Small intestine (tissue), 7 donors: ENCODE data around the gene FBRS. TPM values are rescaled to one million over a fixed set of nuclear protein-coding genes. Genes with fewer than 3 reads are reported as not detected.

Experiments used
- DNase-seq, 2 donors: peaks; one replicate each; pipeline versions ENCODE4 v3.0.0 to v3.0.0-alpha.2; 2013
- FAIRE-seq: peaks from 2 replicates; lab custom pipeline; 2012; peaks lifted over from hg19 to GRCh38; lab: Jason Lieb, UNC
- H3K27ac ChIP-seq, 3 donors: one replicate each; pipeline ENCODE4 v1.5.1; 2013; ENCODE audit warnings: low read length in 2 of 3, mild to moderate bottlenecking in 2 of 3, control low read depth in 1 of 3, inconsistent platforms in 1 of 3, low read depth in 1 of 3, moderate library complexity in 1 of 3
- H3K27me3 ChIP-seq, 3 donors: one replicate each; pipeline ENCODE4 v1.6.1; 2013; ENCODE audit warnings: low read length in 3 of 3, inconsistent platforms in 1 of 3; ENCODE audit not compliant: control insufficient read depth in 3 of 3, insufficient read depth in 3 of 3
- H3K36me3 ChIP-seq, 3 donors: one replicate each; pipeline ENCODE4 v1.6.1; 2013; ENCODE audit warnings: low read length in 3 of 3, inconsistent platforms in 1 of 3, low read depth in 1 of 3, mild to moderate bottlenecking in 1 of 3, moderate library complexity in 1 of 3; ENCODE audit not compliant: control insufficient read depth in 3 of 3, insufficient read depth in 2 of 3
- H3K4me1 ChIP-seq, 3 donors: one replicate each; pipeline ENCODE4 v1.6.1; 2013; ENCODE audit warnings: low read length in 2 of 3, inconsistent platforms in 1 of 3, low read depth in 1 of 3, mild to moderate bottlenecking in 1 of 3, moderate library complexity in 1 of 3; ENCODE audit not compliant: control insufficient read depth in 3 of 3, insufficient read depth in 2 of 3
- H3K4me3 ChIP-seq, 3 donors: one replicate each; pipeline ENCODE4 v1.5.1; 2013; ENCODE audit warnings: low read length in 3 of 3, control low read depth in 1 of 3, inconsistent platforms in 1 of 3, low read depth in 1 of 3, mild to moderate bottlenecking in 1 of 3, moderate library complexity in 1 of 3
- H3K9me3 ChIP-seq, 2 donors: one replicate each; pipeline ENCODE4 v1.6.1; 2013; ENCODE audit warnings: low read depth in 1 of 2, low read length in 1 of 2; ENCODE audit not compliant: control insufficient read depth in 2 of 2, insufficient read depth in 1 of 2
- WGBS, 3 donors: extraction: QIAGEN DNeasy Blood & Tissue Kit; methylation state at CpG; one replicate each; pipeline ENCODE4 v1.1.7; 2013; 5-methylcytosine and 5-hydroxymethylcytosine counted together
- polyA plus RNA-seq, 4 donors: library from polyadenylated mRNA; stranded (reverse) in 3 of 4; unstranded in 1 of 4; fragments of 200-250 nt in 3 of 4; fragments of 120-200 nt in 1 of 4; gene quantifications; one replicate each; pipeline versions ENCODE4 v1.2.1 to v1.2.3, GENCODE V29; 2013
- donor health status: healthy with polysubstance abuse.
- donor health status: control.
- donor health status: control.
- donor health status: Bipolar disorder and iron deficiency.
- donor health status: healthy.

Gene FBRS
- polyA plus RNA-seq, 4 donors: 36.2 to 94.6 (median 47.6) TPM

DNA sequence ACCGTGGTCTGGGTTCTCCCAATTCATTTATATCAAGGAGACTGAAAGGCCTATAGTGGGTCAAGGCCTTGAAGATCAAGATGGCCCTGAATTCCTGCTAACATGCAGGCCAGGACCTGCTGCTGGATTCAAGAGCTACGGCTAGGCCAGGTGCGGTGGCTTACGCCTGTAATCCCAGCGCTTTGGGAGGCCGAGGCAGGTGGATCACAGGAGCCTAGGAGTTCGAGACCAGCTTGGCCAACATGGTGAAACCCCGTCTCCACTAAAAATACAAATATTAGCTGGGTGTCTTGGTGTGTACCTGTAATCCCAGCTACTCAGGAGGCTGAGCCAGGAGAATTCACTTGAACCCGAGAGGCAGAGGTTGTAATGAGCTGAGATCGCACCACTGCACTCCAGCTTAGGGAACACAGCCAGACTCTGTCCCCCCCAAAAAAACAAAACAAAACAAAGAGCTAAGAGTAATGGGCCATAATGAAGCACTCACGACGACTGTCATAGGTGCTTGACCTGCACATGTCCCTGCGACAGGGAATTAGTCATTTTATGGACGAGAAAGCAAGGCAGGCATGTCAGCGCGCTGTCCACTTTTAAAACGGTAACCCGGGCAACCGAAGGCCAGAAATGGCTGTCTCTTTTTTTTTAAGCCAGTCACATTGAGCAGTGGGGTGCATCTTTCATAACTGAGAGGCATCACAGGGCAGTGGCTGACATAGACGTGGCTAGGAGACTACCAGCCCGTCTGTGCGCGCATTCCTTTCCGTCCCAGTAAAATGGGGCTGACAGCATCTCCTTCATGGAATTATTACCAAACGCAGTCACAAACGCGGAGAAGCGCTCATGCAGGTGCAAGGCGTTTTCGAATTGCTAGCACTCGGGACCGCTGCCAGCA, 1.0 kb upstream of the FBRS start:
- WGBS, 3 donors: 26 to 31% (median 26%) methylated on average over 32 of the region's 32 CpGs
- H3K4me1 ChIP-seq: peaks cover 0 to 27% (median 6%) of the 10 kb centered on the region in 3 donors
- H3K27ac ChIP-seq: peak overlapping the region; percentile 72 to 92 (median 90)
- no peaks in the 10 kb centered on the region for H3K27me3 ChIP-seq
- peak overlapping the region in 2 of 3 donors; percentile 35 to 55 for H3K4me3 ChIP-seq
- FAIRE-seq: no peak
- H3K36me3 ChIP-seq: peaks cover 17 to 75% (median 33%) of the 10 kb centered on the region in 3 donors
- DNase-seq: no peak
- no peaks in the 10 kb centered on the region for H3K9me3 ChIP-seq

DNA sequence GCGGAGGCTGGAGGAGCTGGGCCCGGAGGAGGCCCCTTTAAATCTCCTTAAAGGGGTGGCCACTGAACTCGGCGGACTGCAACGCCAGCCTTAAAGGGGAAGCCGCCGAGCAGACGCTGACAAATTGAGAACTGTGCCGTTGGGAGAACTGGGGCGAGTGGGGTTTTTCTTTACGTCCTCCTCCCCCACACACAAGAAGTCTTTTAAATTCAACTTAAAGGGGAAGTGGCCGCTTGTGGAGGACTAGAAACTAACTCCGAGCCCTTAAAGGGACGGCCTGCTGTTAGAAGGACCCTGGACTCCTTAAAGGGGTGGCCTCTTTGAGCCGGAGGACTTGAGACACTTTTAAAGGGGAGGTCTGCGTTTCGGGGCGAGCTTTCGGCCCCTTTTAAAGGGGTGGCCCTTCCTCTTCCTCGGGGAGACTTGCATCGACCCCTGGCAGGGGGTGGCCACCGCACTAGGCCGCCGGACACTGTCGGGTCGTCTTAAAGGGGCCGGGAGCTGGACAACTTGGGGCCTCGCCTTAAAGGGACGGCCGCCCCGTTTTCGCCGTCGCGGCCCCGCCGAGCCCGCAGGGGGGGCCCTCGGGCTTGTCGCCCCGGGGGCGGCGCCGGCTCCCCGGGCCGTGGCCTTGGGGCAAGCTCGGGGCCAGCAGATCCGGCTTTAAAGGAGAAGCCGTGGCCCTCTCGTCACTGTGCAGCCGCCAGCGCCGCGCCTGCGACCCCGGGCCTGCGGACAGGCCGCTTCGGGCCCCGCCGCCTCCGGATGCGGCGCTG, 688 bp downstream of the FBRS start:
- Histone ChIP-seq H3K27me3 (no peaks in the 10 kb centered on the region), H3K27ac (peak overlapping the region; percentile 97 to 99 (median 99)), H3K4me3 (peak overlapping the region; percentile 79 to 86 (median 86)), H3K36me3 (peaks cover 24 to 77% (median 30%) of the 10 kb centered on the region in 3 donors), H3K4me1 (peaks cover 0 to 40% (median 6%) of the 10 kb centered on the region in 3 donors), H3K9me3 (no peaks in the 10 kb centered on the region)
- FAIRE-seq: no peak
- peak; percentile 91 to 98 for DNase-seq
- 0% methylated on average over 44 to 64 of the region's 64 CpGs for WGBS, 3 donors

DNA sequence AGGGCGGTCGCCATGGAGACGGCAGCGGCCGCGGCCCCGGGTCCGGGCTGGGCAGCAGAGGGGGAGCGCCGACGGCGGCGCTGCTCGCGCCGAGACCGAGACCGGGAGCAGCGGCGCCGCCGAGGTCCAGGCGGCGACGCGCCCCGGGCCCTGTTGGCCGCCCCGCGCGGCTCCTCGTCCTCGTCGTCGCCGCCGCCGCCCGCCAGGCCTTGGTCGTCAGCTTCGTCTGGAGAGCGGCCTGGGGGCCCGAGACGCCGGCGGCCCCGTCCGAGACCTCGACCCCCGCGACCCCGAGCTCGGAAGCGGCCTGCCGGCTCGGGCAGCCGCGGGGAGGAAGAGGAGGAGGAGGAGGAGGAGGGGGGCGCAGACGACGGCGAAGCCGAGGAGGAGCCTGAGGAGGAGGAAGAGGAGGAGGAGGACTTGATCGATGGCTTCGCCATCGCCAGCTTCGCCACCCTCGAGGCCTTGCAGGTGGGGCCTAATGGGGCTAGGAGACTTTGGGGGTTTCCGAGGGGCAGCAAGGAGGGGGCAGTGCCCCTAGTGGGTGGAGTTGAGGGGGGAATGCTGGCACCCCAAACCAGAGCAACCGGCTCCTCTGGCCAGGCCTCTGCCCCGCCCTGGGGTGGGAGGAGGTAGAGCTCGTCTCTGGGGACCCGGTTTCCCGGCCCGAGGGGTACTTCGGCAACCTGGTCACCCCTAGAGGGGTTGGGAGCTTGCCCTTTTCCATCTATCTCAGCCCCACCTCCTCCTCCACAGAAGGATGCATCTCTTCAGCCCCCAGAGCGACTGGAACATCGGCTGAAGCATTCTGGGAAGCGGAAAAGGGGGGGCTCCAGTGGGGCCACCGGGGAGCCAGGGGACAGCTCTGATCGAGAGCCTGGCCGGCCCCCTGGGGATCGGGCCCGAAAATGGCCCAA, 1.5 kb downstream of the FBRS start:
- 0 to 1% (median 1%) methylated on average over 65 to 84 of the region's 84 CpGs for WGBS, 3 donors
- peaks cover 0 to 41% (median 6%) of the 10 kb centered on the region in 3 donors for H3K4me1 ChIP-seq
- H3K36me3 ChIP-seq: peaks cover 23 to 76% (median 23%) of the 10 kb centered on the region in 3 donors
- FAIRE-seq (no peak), DNase-seq (peak in 1 of 2 donors; percentile 54)
- H3K27ac ChIP-seq: peak overlapping the region; percentile 97 to 99 (median 99)
- peak overlapping the region; percentile 86 to 89 (median 86) for H3K4me3 ChIP-seq
- no peaks in the 10 kb centered on the region for H3K9me3 ChIP-seq
- no peaks in the 10 kb centered on the region for H3K27me3 ChIP-seq

DNA sequence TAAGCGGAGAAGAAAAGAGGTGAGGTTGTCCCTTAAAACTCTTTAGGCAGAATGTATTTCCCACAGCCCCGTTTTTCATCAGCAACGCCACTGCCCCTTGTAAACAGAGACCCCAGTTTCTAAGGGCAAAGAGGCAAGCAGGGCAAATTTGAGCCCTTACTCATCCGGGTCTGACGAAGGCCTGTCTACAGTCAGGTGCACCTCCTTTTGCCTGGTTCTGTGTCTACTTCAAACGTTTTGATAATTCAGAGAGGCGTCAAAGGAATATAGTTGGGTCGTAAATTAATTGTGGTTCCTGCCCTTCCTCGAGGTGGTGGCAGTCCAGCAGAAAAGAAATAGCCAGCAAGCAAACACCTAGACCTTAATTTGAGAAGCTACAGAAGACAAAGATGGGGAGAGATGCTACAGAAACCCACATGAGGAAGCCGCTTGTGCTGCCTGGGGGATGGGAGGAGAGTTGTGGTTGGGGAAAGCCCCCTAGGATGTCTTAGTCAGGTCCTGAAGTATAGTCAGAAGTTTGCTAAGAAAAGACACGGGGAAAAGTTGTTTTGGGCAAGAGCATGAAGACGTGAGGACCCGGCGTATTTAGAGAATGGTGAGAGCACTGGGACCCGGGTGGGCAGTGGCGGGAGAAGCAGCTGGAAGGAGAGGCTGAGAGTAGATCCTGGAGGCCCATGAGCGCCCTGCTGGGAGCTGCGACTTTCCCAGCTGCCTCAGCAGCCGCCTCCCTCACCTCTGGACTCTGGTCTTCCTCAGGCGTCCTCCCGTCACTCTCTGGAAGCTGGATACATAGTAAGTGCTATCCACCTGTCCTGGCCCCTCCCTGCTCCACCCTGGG, 2.4 kb downstream of the FBRS start:
- peak overlapping the region; percentile 86 to 89 (median 86) for H3K4me3 ChIP-seq
- H3K36me3 ChIP-seq: peaks cover 22 to 76% (median 24%) of the 10 kb centered on the region in 3 donors
- FAIRE-seq (no peak), DNase-seq (peak; percentile 93)
- H3K27ac ChIP-seq: peak overlapping the region; percentile 82 to 99 (median 97)
- no peaks in the 10 kb centered on the region for H3K9me3 ChIP-seq
- no peaks in the 10 kb centered on the region for H3K27me3 ChIP-seq
- 5 to 27% (median 16%) methylated on average over 20 to 21 of the region's 21 CpGs for WGBS, 3 donors
- peaks cover 0 to 44% (median 6%) of the 10 kb centered on the region in 3 donors for H3K4me1 ChIP-seq

DNA sequence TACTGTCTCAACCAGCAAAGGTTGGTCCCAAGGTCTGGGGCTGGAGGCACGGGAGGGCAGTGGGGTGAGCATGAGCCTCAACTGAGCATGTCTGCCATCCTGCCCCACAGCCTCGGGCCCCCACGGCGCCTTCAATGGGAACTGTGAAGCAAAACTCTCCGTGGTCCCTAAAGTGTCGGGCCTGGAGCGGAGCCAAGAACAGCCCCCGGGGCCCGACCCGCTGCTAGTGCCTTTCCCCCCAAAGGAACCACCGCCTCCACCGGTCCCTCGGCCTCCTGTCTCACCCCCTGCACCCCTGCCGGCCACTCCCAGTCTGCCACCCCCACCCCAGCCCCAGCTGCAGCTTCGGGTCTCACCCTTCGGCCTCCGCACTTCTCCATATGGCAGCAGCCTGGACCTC, 4.2 kb downstream of the FBRS start:
- Histone ChIP-seq H3K4me3 (peak overlapping the region in 1 of 3 donors; percentile 89), H3K9me3 (no peaks in the 10 kb centered on the region), H3K4me1 (peaks cover 0 to 39% (median 5%) of the 10 kb centered on the region in 3 donors), H3K36me3 (peaks cover 30 to 76% (median 31%) of the 10 kb centered on the region in 3 donors), H3K27ac (no peak overlapping the region), H3K27me3 (no peaks in the 10 kb centered on the region)
- no peak for DNase-seq
- no peak for FAIRE-seq
- 87 to 95% (median 90%) methylated on average over 17 of the region's 17 CpGs for WGBS, 3 donors

DNA sequence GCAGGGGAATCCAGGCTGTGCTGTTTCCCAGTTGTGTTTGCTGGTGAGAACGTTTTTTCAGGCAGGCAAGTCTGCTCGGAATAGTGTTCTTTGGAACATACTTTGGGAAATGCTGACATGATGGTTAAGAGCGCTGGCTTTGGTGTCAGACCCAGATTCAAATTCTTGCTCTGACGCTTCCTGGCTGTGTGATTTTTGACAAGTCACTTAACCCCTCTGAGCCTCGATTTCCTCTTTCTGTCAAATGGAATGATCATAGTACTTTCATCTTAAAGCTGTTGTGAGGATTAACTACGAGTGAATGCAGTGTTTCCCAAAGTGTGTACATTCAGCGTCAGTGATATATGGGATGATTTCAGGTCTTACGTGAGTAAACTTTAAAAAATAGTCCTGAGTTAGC, 4.8 kb downstream of the FBRS start:
- Histone ChIP-seq H3K27ac (no peak overlapping the region), H3K27me3 (no peaks in the 10 kb centered on the region), H3K4me1 (peaks cover 0 to 38% (median 5%) of the 10 kb centered on the region in 3 donors), H3K9me3 (no peaks in the 10 kb centered on the region), H3K36me3 (peaks cover 34 to 80% (median 34%) of the 10 kb centered on the region in 3 donors), H3K4me3 (no peak overlapping the region)
- WGBS, 3 donors: 77 to 83% (median 80%) methylated on average over 8 of the region's 8 CpGs
- FAIRE-seq: no peak
- no peak for DNase-seq

DNA sequence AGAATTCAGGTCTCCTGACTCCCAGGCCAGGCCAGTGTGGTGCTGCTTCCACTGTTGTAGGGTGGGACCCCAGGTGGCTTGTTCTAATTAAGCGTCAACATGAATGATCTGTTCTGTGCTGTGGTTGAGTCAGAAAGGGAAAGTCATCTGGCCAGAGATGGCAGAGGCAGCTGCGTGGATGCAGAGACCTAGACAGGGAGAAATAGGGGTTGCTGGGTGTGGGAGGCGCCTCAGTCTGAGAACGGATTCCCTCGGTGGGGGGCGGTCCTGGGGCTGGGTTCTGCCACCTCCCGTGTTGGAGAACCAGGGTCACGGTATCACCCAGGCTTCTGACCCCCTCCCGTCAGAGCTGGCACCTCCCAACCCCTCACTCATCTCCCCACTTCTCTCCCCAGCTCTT, 5.6 kb downstream of the FBRS start:
- Histone ChIP-seq H3K27ac (no peak overlapping the region), H3K36me3 (peaks cover 37 to 88% (median 40%) of the 10 kb centered on the region in 3 donors), H3K27me3 (no peaks in the 10 kb centered on the region), H3K9me3 (no peaks in the 10 kb centered on the region), H3K4me1 (peaks cover 0 to 38% (median 5%) of the 10 kb centered on the region in 3 donors), H3K4me3 (no peak overlapping the region)
- no peak for DNase-seq
- no peak for FAIRE-seq
- WGBS, 3 donors: 71 to 74% (median 74%) methylated on average over 9 of the region's 9 CpGs
